Measurements from ENCODE around the gene RIT1. TPM values are rescaled to one million over a fixed set of nuclear protein-coding genes. Genes with fewer than 3 reads are reported as not detected.

RIT1 gene
- total and polyA plus RNA-seq, 3 experiments from 2014 or later: 13.7 to 17.7 (median 16.9) TPM

- CTCF ChIA-PET: no interaction called here
- Mint-ChIP-seq H3K4me3 (no peak overlapping the region), H3K36me3 (peaks cover 0 to 9% (median 0%) of the 10 kb centered on the region in 3 donors), H3K27ac (no peak overlapping the region), H3K27me3 (no peaks in the 10 kb centered on the region), H3K4me1 (peaks cover 11 to 17% (median 13%) of the 10 kb centered on the region in 3 donors), H3K9me3 (no peaks in the 10 kb centered on the region)
- Histone ChIP-seq H3K27me3 (ENCODE audit: insufficient read depth, low read length, poor library complexity, severe bottlenecking) (no peaks in the 10 kb centered on the region), H3K27ac (ENCODE audit: low read depth, low read length) (no peak overlapping the region), H3K9me3 (ENCODE audit: low read length) (no peaks in the 10 kb centered on the region), H3K36me3 (ENCODE audit: insufficient read depth, low read length) (no peaks in the 10 kb centered on the region), H3K4me3 (ENCODE audit: low read length) (no peak overlapping the region), H3K4me1 (ENCODE audit: insufficient read depth, low read length) (peaks cover 14% of the 10 kb centered on the region)
- DNase-seq: no peak
- POLR2A ChIA-PET: interaction anchor here (0.7 kb wide), 1 partner anchor 31 kb away, joined by 3 read pairs; no protein-coding TSS in a partner anchor
Measured at GRCh38 chr1:155889566-155889965, 21.6 kb downstream of the RIT1 start.

DNA sequence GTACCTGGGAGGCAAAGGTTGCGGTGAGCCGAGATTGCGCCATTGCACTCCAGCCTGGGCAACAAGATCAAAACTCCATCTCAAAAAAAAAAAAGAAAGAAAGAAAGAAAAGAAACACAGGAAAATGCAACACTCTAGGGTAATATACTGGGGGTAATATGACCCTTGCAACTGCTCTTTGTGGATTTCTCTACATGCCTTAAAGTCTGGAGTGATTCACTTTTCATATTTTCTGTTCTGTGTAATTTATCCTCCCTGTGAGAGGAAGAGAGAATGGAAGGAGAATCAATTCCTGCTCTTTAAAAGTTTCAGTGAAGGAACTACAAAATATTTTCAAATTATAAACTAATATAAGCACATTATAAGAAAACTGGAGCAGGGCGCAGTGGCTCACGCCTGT, 22.7 kb downstream of the RIT1 start:
- no peak for DNase-seq
- Mint-ChIP-seq H3K36me3 (peaks cover 0 to 11% (median 2%) of the 10 kb centered on the region in 3 donors), H3K27ac (no peak overlapping the region), H3K4me1 (peaks cover 6 to 10% (median 8%) of the 10 kb centered on the region in 3 donors), H3K27me3 (no peaks in the 10 kb centered on the region), H3K9me3 (no peaks in the 10 kb centered on the region), H3K4me3 (no peak overlapping the region)
- ChIA-PET POLR2A (no interaction called here), CTCF (no interaction called here)
- Histone ChIP-seq H3K4me1 (ENCODE audit: insufficient read depth, low read length) (peaks cover 8% of the 10 kb centered on the region), H3K36me3 (ENCODE audit: insufficient read depth, low read length) (no peaks in the 10 kb centered on the region), H3K4me3 (ENCODE audit: low read length) (no peak overlapping the region), H3K27me3 (ENCODE audit: insufficient read depth, low read length, poor library complexity, severe bottlenecking) (no peaks in the 10 kb centered on the region), H3K9me3 (ENCODE audit: low read length) (no peaks in the 10 kb centered on the region), H3K27ac (ENCODE audit: low read depth, low read length) (no peak overlapping the region)

- Mint-ChIP-seq H3K4me1 (no peaks in the 10 kb centered on the region), H3K27me3 (no peaks in the 10 kb centered on the region), H3K36me3 (peaks cover 0 to 38% (median 9%) of the 10 kb centered on the region in 3 donors), H3K4me3 (no peak overlapping the region), H3K9me3 (no peaks in the 10 kb centered on the region), H3K27ac (no peak overlapping the region)
- ChIA-PET CTCF (interaction anchor here (0.6 to 0.8 kb wide), 2 partner anchors 23 to 736 kb away, joined by 3 read pairs; no protein-coding TSS in a partner anchor), POLR2A (no interaction called here)
- Histone ChIP-seq H3K4me1 (ENCODE audit: insufficient read depth, low read length) (no peaks in the 10 kb centered on the region), H3K36me3 (ENCODE audit: insufficient read depth, low read length) (no peaks in the 10 kb centered on the region), H3K27me3 (ENCODE audit: insufficient read depth, low read length, poor library complexity, severe bottlenecking) (no peaks in the 10 kb centered on the region), H3K4me3 (ENCODE audit: low read length) (no peak overlapping the region), H3K9me3 (ENCODE audit: low read length) (no peaks in the 10 kb centered on the region), H3K27ac (ENCODE audit: low read depth, low read length) (no peak overlapping the region)
- DNase-seq: no peak
Measured at GRCh38 chr1:155884982-155885381, 26.2 kb downstream of the RIT1 start.

DNA sequence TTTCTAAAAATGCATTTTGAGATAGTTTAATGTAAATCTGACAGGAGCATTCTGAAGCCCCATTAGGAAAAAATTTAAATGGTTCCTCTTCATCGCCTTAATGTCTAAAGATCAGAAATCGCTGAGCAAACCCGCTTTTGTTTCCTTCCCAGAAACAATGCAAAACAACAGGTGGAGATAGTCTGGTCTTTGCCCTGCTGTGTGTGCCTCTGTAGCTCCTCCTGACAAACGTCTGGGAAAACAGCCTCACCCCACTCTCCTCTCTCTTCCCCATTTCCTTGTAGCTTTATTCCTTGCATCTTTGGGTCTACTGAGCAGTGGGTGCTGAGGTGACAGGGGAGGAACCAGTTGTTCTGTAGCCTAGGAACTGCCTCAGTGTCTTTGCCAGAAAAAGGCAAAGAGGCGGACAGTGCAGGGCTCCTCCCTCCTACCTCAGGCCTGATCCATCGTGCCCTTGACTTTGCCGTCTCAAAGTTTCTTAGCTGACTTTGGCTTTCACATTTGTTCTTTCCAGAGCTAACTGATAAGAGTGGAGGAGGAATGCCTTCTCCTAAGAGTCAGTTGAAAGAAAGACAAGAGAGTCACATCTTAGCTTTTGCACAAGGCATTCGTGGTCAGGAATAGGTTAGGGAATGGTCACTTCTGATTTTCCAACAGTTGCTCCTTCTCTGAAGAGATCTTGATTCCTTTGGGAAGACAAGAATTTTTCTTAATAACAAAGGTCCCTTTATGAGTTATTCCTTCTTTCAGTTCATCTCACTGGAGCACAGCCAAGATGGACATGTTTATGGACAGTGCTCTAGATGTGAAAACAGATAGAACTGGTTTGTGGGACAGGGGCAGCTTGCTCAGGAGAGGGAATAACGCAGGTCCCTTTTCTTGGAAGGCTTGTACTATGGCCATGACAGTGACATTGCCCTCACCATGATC, 26.9 kb downstream of the RIT1 start:
- Histone ChIP-seq H3K36me3 (ENCODE audit: insufficient read depth, low read length) (no peaks in the 10 kb centered on the region), H3K27ac (ENCODE audit: low read depth, low read length) (peak overlapping the region; percentile 6), H3K4me1 (ENCODE audit: insufficient read depth, low read length) (no peaks in the 10 kb centered on the region), H3K27me3 (ENCODE audit: insufficient read depth, low read length, poor library complexity, severe bottlenecking) (no peaks in the 10 kb centered on the region), H3K9me3 (ENCODE audit: low read length) (no peaks in the 10 kb centered on the region), H3K4me3 (ENCODE audit: low read length) (no peak overlapping the region)
- no peak for DNase-seq
- Mint-ChIP-seq H3K27me3 (no peaks in the 10 kb centered on the region), H3K36me3 (peaks cover 0 to 42% (median 9%) of the 10 kb centered on the region in 3 donors), H3K27ac (peak overlapping the region in 2 of 8 donors; percentile 49 to 71), H3K4me1 (no peaks in the 10 kb centered on the region), H3K4me3 (no peak overlapping the region), H3K9me3 (no peaks in the 10 kb centered on the region)
- ChIA-PET CTCF (no interaction called here), POLR2A (no interaction called here)

DNA sequence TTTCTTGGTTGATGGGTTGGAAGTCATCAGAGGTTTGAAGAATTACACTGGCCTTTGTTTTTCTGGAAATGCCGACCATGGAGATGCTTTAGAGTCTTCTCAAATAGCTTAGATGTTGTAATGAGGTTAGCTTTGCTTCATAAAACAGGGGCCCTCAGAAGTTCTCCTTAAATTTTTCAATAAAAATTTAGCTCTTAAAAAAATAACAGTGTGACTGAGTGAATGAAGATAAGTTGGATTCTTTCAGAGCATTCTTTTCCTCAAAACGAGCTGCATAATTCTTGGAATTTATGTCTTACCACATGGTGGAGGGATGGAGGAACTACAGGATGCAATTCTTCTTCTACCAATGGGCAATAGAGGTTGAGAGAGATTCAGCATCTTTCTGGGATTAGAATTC, 28.4 kb downstream of the RIT1 start:
- H3K36me3 Mint-ChIP-seq: peaks cover 0 to 43% (median 11%) of the 10 kb centered on the region in 3 donors
- no peaks in the 10 kb centered on the region for H3K4me1 Mint-ChIP-seq
- Histone ChIP-seq H3K9me3 (ENCODE audit: low read length) (no peaks in the 10 kb centered on the region), H3K4me1 (ENCODE audit: insufficient read depth, low read length) (no peaks in the 10 kb centered on the region), H3K27me3 (ENCODE audit: insufficient read depth, low read length, poor library complexity, severe bottlenecking) (no peaks in the 10 kb centered on the region), H3K36me3 (ENCODE audit: insufficient read depth, low read length) (no peaks in the 10 kb centered on the region), H3K4me3 (ENCODE audit: low read length) (no peak overlapping the region), H3K27ac (ENCODE audit: low read depth, low read length) (no peak overlapping the region)
- H3K4me3 Mint-ChIP-seq: no peak overlapping the region
- ChIA-PET POLR2A (no interaction called here), CTCF (no interaction called here)
- DNase-seq: no peak
- no peaks in the 10 kb centered on the region for H3K27me3 Mint-ChIP-seq
- H3K9me3 Mint-ChIP-seq: no peaks in the 10 kb centered on the region
- no peak overlapping the region for H3K27ac Mint-ChIP-seq

DNA sequence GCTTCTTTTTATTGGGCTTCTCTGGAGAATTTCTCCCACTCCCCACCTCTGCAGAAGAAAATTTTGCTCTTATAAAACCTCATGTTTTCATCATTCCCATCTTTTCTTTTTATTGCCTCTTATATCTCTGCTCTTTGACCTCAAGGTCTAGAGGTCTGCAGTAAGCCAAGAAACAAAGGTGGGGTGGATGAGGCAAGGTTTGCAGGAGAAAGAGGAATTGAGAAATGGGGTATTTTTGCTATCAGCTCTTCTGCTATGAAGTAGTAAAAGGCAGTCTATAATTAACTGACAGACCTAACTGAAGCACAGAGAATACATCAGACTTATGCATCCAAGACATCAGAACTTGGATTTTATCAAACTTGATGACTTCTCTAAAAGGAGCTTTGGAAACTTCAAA, 28.9 kb downstream of the RIT1 start:
- Mint-ChIP-seq H3K9me3 (no peaks in the 10 kb centered on the region), H3K36me3 (peaks cover 0 to 43% (median 11%) of the 10 kb centered on the region in 3 donors), H3K4me1 (no peaks in the 10 kb centered on the region), H3K4me3 (no peak overlapping the region), H3K27me3 (no peaks in the 10 kb centered on the region), H3K27ac (peak overlapping the region in 1 of 8 donors; percentile 67)
- DNase-seq: no peak
- Histone ChIP-seq H3K27ac (ENCODE audit: low read depth, low read length) (no peak overlapping the region), H3K4me1 (ENCODE audit: insufficient read depth, low read length) (no peaks in the 10 kb centered on the region), H3K36me3 (ENCODE audit: insufficient read depth, low read length) (no peaks in the 10 kb centered on the region), H3K27me3 (ENCODE audit: insufficient read depth, low read length, poor library complexity, severe bottlenecking) (no peaks in the 10 kb centered on the region), H3K9me3 (ENCODE audit: low read length) (no peaks in the 10 kb centered on the region), H3K4me3 (ENCODE audit: low read length) (no peak overlapping the region)
- ChIA-PET CTCF (interaction anchor here (0.9 kb wide), 1 partner anchor 56 kb away, joined by 3 read pairs; no protein-coding TSS in a partner anchor), POLR2A (no interaction called here)

DNA sequence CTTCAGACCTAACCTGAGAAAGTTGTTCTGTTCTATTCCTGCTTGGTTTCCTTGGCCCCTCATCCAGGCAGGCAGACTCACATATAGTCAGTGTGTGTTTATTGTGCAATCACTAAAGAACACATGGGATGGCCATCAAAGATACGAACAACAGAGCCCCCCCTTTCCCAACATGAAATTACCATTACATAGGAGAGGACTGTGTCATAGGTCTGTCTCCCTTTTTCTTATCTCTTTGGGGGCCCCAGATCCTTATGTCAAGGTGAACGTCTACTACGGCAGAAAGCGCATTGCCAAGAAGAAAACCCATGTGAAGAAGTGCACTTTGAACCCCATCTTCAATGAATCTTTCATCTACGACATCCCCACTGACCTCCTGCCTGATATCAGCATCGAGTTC, 30.2 kb downstream of the RIT1 start:
- Histone ChIP-seq H3K9me3 (ENCODE audit: low read length) (no peaks in the 10 kb centered on the region), H3K4me1 (ENCODE audit: insufficient read depth, low read length) (no peaks in the 10 kb centered on the region), H3K27me3 (ENCODE audit: insufficient read depth, low read length, poor library complexity, severe bottlenecking) (no peaks in the 10 kb centered on the region), H3K27ac (ENCODE audit: low read depth, low read length) (no peak overlapping the region), H3K4me3 (ENCODE audit: low read length) (no peak overlapping the region), H3K36me3 (ENCODE audit: insufficient read depth, low read length) (no peaks in the 10 kb centered on the region)
- peak overlapping the region in 2 of 8 donors; percentile 4 to 74 for H3K27ac Mint-ChIP-seq
- H3K4me3 Mint-ChIP-seq: no peak overlapping the region
- ChIA-PET CTCF (no interaction called here), POLR2A (no interaction called here)
- H3K36me3 Mint-ChIP-seq: peaks cover 0 to 42% (median 11%) of the 10 kb centered on the region in 3 donors
- H3K9me3 Mint-ChIP-seq: no peaks in the 10 kb centered on the region
- H3K27me3 Mint-ChIP-seq: no peaks in the 10 kb centered on the region
- no peak for DNase-seq
- no peaks in the 10 kb centered on the region for H3K4me1 Mint-ChIP-seq

DNA sequence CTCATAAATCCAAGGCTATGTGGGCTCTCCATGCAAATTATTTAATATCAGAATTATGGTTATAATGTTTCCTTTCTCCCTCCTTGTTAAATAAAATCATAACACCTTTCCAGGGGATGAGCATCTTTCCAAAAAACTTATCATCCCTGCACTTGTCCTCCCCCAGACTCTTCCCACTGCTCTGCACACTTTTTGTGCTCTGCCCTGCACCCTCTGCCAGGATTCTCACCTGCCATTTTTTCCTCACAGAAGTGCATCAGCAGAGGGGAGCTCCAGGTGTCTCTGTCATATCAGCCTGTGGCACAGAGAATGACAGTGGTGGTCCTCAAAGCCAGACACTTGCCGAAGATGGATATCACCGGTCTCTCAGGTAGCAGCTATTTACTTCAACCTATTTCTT, 30.9 kb downstream of the RIT1 start:
- Histone ChIP-seq H3K36me3 (ENCODE audit: insufficient read depth, low read length) (no peaks in the 10 kb centered on the region), H3K27me3 (ENCODE audit: insufficient read depth, low read length, poor library complexity, severe bottlenecking) (no peaks in the 10 kb centered on the region), H3K9me3 (ENCODE audit: low read length) (no peaks in the 10 kb centered on the region), H3K4me1 (ENCODE audit: insufficient read depth, low read length) (no peaks in the 10 kb centered on the region), H3K4me3 (ENCODE audit: low read length) (no peak overlapping the region), H3K27ac (ENCODE audit: low read depth, low read length) (no peak overlapping the region)
- H3K9me3 Mint-ChIP-seq: no peaks in the 10 kb centered on the region
- no peak for DNase-seq
- H3K27me3 Mint-ChIP-seq: no peaks in the 10 kb centered on the region
- ChIA-PET CTCF (no interaction called here), POLR2A (no interaction called here)
- no peaks in the 10 kb centered on the region for H3K4me1 Mint-ChIP-seq
- no peak overlapping the region for H3K4me3 Mint-ChIP-seq
- peaks cover 0 to 44% (median 11%) of the 10 kb centered on the region in 3 donors for H3K36me3 Mint-ChIP-seq
- peak overlapping the region in 4 of 8 donors; percentile 7 to 75 (median 42) for H3K27ac Mint-ChIP-seq
